Measurements from ENCODE around the gene MAPK6.
"Not testable (repeated sequence)": the region's sequence is repeated elsewhere in the genome, so short reads cannot be mapped to it uniquely, and the experiment has no call there.

Gene MAPK6

DNA sequence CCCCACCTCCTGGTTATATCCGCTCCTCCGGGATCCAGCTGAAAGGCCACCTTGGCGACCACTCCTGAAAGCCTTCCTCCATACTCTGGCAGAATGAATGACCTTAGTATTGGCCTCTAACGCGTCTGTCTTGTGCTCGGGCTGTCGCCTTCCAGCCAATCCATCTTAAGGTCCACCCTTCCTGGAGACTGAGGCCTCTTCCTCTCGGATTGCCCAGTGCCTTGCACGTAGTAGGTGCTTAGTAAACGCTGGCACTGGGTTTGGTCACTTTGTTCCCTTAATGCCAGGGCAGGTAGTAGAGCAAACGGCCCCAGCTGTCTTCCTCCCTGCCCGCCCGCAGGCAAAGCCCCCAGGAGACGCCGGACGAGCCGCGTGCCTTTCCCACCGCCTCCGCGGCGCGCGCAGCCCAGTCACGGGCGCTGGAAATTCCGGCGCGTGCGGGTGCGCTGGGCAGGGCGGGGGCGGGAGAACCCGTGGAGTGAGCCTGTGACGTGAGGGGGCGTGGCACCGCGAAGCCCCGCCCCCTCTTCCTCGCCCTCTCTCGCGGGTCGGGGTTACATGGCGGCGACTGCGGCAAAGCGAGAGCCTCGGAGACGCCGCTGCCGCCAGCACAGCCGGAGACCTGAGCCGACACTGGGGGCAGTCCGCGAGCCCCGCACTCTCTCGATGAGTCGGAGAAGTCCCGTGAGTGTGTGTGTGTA is at the start of gene MAPK6:
MAPK6 (plus strand) TSS at position 527 of the 701 bp plus-strand sequence. CDS start 27,242 bp downstream, outside the sequence.
- peak; percentile 98 for DNase-seq

DNA sequence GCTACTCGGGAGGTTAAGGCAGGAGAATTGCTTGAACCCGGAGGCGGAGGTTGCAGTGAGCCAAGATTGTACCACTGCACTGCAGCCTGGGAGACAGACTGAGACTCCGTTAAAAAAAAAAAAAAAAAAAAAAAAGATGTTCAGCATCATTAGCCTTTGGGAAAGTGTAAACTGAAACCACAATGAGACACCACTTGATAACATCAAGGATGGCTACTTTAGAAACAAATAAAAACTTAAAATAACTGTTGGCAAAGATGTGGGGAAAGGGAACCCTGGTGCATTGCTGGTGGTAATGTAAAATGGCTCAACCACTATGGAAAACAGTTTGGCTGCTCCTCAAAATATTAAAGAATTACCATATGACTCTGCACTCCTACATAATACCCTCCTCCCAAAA is 49.3 kb upstream of the MAPK6 start:
- peak; percentile 2 for DNase-seq

DNA sequence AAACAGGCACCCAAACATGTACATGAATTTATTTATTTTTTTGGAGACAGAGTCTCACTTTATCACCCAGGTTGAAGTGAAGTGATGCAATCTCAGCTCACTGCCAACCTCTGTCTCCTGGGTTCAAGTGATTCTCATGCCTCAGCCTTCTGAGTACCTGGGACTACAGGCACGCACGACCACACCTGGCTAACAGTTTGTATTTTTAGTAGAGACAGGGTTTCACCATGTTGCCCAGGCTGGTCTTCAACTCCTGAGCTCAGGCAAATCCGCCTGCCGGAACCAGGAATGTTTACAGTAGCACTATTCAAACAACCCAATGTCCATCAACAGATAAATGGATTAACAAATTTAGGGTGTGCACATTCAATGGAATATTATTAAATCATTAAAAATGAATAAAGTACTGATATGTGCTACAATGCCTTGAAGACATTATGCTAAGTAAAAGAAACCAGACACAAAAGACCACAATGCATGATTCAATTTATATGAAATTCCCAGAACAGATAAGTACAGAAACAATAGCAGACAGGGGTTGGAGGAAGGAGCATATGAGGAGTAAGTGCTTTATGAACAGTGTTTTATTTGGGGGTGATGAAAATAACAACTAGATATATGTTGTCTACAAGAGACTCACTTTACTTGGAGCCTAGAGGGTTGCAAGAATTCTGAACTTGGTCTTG is 48.7 kb upstream of the MAPK6 start:
- peak; percentile 2 for DNase-seq

- DNase-seq = no peak
Measured at GRCh38 chr15:51971032-51971374, 48.0 kb upstream of the MAPK6 start.

DNA sequence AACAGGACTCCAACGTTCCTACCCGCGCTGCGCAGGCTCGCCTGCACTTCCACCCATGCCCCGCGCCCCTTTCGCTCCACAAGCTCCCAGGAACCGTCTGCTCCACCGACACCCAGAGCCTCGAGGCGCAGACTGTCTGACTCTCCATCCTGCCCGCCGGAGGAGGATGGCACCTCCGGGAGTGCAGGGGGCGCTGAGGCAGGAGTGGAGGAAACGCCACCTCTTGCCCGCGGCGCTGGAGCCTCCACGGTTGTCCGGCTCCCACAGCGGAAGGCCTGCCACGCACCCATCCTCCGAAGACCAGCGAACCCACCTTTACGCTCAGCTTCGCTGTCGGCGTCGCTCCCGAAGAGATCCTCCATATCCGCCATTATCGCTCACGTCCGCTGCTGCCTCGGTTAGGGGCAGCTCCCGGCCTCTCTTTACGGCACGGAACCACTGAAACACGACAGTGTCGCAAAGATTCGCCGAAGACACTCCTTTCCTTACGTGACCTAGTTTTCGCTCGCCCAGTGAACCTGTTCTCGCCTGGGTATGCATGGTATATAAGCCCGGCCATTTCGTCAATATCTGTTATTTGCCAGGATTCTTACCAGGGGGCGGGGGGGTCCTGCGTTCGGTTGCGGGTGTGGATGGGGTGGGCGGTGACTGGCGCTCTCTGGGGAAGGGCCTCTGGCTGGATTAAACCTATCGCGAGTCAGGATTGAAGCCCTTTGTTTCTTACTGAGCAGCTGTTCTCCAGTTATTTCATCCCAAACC is 47.5 kb upstream of the MAPK6 start, which contains the start of gene LEO1:
LEO1 (minus strand) TSS at position 404 of the 759 bp plus-strand sequence; CDS start at position 371, 33 bp downstream.
- peak; percentile 99 for DNase-seq

GRCh38 chr15:51973220-51973619 is 45.8 kb upstream of the MAPK6 start:
- no peak for DNase-seq

DNA sequence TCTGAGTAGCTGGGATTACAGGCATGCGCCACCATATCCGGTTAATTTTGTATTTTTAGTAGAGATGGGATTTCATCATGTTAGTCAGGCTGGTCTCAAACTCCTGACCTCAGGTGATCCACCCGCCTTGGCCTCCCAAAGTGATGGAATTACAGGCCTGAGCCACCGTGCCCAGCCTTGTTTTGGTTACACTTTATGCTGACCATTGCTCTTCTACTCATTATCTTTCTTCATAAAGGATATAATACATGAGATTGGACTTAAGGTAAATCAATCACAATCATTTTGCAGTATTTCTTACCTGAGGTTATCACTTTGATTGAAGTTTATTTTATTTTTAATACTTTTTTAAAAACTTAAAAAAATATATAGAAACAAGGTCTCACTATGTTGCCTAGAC is 45.2 kb upstream of the MAPK6 start:
- no peak for DNase-seq

DNA sequence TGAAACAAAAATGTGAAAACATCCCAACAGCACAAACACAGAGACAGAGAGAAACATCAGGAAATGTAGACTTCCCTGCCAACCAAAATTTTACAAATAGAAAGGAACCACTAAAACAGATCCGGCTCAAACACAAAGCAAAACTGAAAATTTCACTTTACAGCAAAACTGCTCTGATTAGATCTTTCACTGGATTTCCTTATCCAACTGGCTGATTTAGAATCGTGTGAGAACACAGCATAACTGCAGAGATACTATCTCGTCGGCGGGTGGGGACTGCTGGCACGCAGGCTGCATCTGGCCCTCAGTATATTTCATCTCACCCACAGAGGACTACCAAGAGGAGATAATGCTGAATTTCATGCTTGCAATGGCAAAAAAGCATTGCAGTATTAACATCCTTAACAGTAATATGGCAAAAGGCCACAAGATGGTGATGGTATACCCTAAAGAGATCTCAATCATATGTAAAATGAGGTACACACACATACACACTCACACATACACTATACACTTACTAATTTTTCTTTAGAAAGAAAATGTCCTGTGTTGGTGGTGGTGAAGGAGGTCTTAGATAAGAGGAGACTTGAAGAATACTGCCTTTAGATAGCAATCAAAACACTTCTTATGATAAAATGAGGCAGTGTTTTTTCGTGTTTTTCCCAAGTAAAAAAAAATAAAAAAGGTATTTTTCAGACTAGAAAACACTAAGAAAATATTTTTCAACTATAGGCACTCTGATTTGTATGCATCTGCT is 36.8 kb upstream of the MAPK6 start:
- peak; percentile 58 for DNase-seq

DNA sequence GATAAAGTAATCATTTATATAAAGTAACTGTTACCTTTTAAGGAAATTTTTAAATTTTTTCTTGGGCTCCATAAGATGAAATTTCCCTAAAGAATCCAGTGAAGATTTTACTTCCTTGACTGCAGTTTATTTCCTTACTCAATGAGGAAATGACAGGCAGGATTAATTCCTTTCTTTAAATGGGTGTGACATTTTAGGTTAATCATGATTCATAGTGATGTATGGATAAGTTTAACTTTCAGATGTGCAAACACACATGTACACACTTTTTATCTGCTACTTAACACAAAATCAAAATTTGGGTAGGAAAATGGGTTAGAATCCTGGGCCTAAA is 36.3 kb upstream of the MAPK6 start:
- no peak for DNase-seq

- no peak for DNase-seq
Measured at GRCh38 chr15:51991141-51991540, 27.9 kb upstream of the MAPK6 start.

GRCh38 chr15:51992953-51993352 is 26.1 kb upstream of the MAPK6 start:
- no peak for DNase-seq

DNA sequence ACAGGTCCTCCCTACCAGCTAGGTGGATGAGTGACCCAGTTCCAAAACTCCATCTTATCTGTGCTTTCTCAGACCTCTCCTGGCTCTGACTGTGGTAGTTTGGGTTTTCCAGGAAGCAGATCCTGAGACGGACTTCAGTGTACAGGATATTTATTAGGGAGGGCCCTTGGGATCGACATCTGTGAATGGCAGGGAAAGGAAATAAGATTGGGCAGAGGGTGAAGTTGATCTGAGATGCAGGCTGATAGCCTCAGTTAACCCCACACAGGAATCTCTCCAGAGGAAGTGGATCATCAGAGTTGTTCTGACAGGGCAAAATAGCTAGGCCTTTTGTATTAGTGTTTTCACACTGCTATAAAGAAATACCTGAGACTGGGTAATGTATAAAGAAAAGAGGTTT is 16.7 kb upstream of the MAPK6 start:
- no peak for DNase-seq

- DNase-seq = not testable (repeated sequence)
Measured at GRCh38 chr15:52003089-52003488, 15.9 kb upstream of the MAPK6 start.

DNA sequence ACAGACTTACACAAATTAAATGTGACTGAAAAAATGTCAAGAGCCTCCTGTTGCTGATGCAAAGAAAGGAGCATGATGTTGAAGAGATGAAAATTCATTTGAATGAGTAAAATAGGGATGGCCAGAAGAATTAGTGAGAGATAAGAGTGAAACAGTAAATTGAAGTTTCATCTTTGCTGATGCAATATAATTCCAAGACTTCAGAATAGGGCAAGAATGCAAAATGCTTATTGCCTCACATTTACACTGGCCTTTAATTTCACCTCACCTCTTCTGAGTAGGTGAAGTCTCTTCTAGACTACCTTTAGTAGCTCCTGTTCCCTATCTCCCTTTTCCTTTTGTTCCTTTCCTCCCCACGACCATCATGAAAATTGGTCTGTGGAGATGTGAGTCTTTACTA is 15.3 kb upstream of the MAPK6 start:
- DNase-seq = no peak

GRCh38 chr15:52004806-52005205 is 14.2 kb upstream of the MAPK6 start:
- no peak for DNase-seq

DNA sequence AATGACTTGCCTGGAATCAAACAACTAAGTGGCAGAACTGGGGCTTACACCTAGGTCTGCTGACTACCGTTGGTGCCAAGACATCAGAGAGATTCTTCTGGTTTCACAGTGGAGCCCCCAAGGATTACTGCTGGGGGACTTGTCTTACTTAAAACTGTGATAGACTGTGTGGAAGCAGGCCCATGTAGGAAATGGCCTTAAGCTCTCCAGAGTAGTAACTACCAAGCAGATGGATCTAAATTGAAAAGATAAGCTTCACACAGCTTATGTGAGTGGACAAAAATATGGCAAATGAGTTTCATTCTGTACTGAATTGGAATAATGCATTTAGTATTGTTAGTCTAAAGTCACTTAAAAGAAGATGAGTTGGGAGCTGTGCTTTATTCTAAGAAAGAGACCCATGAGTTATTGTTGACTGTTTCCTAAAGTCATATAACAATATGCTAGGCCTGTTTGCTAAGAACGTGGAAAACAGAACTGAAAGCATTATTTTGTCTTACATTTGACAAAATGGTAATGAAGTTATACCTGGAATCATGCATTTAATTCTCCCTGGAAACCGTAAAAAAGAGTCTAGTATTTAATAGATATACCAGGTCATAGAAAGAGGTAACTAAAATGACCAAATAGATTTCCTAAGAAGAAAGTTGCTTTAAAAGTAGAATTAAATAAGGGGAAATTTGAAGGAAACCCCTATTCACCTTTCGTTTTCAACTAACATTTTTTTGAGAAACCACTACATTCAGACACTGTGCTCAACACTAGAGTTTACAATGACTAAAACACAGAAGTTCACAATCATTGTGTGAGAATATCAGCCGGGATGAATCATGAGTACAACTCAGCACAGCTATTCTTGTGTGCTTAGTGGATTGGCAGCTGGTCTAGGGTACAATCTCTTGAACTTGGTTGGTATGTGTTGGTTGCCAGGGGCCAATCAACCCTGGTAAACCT is 13.0 kb upstream of the MAPK6 start:
- DNase-seq = no peak

GRCh38 chr15:52006702-52007340 is 12.2 kb upstream of the MAPK6 start:
- DNase-seq = no peak

- DNase-seq = no peak
Measured at GRCh38 chr15:52008359-52008697, 10.7 kb upstream of the MAPK6 start.

DNA sequence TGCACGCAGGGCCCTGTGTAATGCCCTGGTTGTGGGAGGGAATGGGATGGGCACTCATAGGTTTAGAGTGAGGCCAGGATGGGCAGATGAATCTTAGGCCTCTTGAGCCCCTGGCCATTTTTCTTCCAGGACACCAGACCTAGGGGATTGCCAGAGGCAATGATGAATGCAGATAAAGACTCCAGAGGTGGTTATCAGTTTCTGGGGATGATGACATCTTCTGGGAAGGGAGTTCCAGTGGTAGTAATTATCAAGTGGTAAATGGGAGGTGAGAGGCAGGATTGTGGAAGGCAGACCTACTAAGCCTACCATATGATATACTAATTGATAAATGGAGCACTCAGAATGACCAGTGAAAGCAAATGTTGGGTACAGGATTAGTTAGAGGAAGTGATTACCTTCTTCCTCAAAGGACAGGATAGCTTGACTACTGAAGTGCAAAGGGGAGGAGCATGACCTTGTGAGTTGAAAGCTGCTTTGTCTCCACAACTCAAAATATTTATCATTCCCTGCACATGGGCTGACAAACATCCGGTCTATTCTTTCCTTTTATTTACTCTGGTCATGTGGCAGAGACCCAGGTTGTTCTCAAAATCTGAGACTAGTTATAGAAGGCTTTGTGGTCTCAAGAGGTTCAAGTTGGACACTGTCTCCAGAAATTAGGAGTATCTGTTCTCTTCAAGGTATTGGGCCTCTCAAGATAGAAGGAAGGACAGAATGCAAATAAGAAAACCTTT is 10.2 kb upstream of the MAPK6 start:
- DNase-seq = no peak

GRCh38 chr15:52010633-52011595 is 8.1 kb upstream of the MAPK6 start:
- no peak for DNase-seq

Measured in eye (tissue), 1 donor.